Inferior parietal cortex (tissue), 1 donor: ENCODE data around the gene SF3B2.

ENCODE experiments used
- DNase-seq: peaks from one replicate; pipeline ENCODE4 v3.0.0-alpha.2; 2016; ENCODE audit errors: extremely low spot score

The SF3B2 gene

GRCh38 chr11:66050581-66051231 is 1.5 kb upstream of the SF3B2 start:
- no peak for DNase-seq

- DNase-seq = no peak
Measured at GRCh38 chr11:66051371-66051765, 796 bp upstream of the SF3B2 start.

GRCh38 chr11:66052664-66052982 is 459 bp downstream of the SF3B2 start:
- DNase-seq = no peak

GRCh38 chr11:66055021-66055420 is 2.9 kb downstream of the SF3B2 start:
- DNase-seq = no peak

GRCh38 chr11:66056501-66056900 is 4.3 kb downstream of the SF3B2 start:
- no peak for DNase-seq

- no peak for DNase-seq
Measured at GRCh38 chr11:66059966-66060680, 8.0 kb downstream of the SF3B2 start.

- no peak for DNase-seq
Measured at GRCh38 chr11:66061268-66061667, 9.1 kb downstream of the SF3B2 start.

- no peak for DNase-seq
Measured at GRCh38 chr11:66062408-66062807, 10.2 kb downstream of the SF3B2 start.

GRCh38 chr11:66063900-66064299 is 11.7 kb downstream of the SF3B2 start:
- DNase-seq = no peak

- no peak for DNase-seq
Measured at GRCh38 chr11:66064571-66064970, 12.4 kb downstream of the SF3B2 start.

- DNase-seq = no peak
Measured at GRCh38 chr11:66066751-66067150, 14.6 kb downstream of the SF3B2 start.

GRCh38 chr11:66067640-66068039 is 15.5 kb downstream of the SF3B2 start:
- DNase-seq = no peak

- peak; percentile 72 for DNase-seq
Measured at GRCh38 chr11:66068154-66068821, 16.1 kb downstream of the SF3B2 start.

GRCh38 chr11:66068923-66069714 is 17.0 kb downstream of the SF3B2 start:
- DNase-seq = no peak

GRCh38 chr11:66069715-66070603 is 17.8 kb downstream of the SF3B2 start, which contains the start of gene PACS1:
Gene PACS1 (plus strand): TSS chr11:66070272. CDS start chr11:66070487, 215 bp downstream.
- peak; percentile 54 for DNase-seq

GRCh38 chr11:66070604-66071380 is 18.6 kb downstream of the SF3B2 start:
- DNase-seq = no peak

GRCh38 chr11:66071381-66071801 is 19.2 kb downstream of the SF3B2 start:
- DNase-seq = no peak

GRCh38 chr11:66072081-66072480 is 19.9 kb downstream of the SF3B2 start:
- DNase-seq = no peak

- DNase-seq = no peak
Measured at GRCh38 chr11:66072518-66072917, 20.4 kb downstream of the SF3B2 start.

GRCh38 chr11:66073669-66074068 is 21.5 kb downstream of the SF3B2 start:
- DNase-seq = no peak
